ENCODE measurements around the gene PHETA1. TPM values are rescaled to one million over a fixed set of nuclear protein-coding genes. Genes with fewer than 3 reads are reported as not detected.
A peak's percentile ranks its signal among the peaks of the same experiment; 100 is the strongest.

The PHETA1 gene
- total and polyA plus RNA-seq, 10 of the 15 experiments (the other 5 are each of a cell fraction or from before 2014, with no cell fraction given), result 0.02 to 1.3 (median 0.51) TPM; not detected in 1

- TF ChIP-seq ZNF687 (IDR thresholded peaks at IDR 0.05) (peak; percentile 57; the same call in 1 of the 2 replicates), NRF1 (conservative IDR thresholded peaks at IDR 0.05; ENCODE audit: low read depth, low read length) (no peak), SREBF1 (IDR thresholded peaks at IDR 0.05; ENCODE audit: low read length) (no peak), BHLHE40 (IDR thresholded peaks at IDR 0.05; ENCODE audit: borderline replicate concordance in 1 of 2, low read depth in 2 of 2, low read length in 1 of 2) (no peak), E4F1 (IDR thresholded peaks at IDR 0.05; ENCODE audit: borderline replicate concordance, partially characterized antibody) (no peak), MYB (IDR thresholded peaks at IDR 0.05; ENCODE audit: borderline replicate concordance, low read depth, low read length) (no peak), ZZZ3 (IDR thresholded peaks at IDR 0.05; ENCODE audit: control insufficient read depth, insufficient read length, low read depth) (no peak), ZBTB4 (CRISPR knock-in tag; IDR thresholded peaks at IDR 0.05) (no peak), SMC3 (IDR thresholded peaks at IDR 0.05; ENCODE audit: borderline replicate concordance, low read length) (no peak), ZNF592 (IDR thresholded peaks at IDR 0.05) (no peak), BACH1 (IDR thresholded peaks at IDR 0.05; ENCODE audit: borderline replicate concordance) (peak; percentile 86), GATAD2B (conservative IDR thresholded peaks at IDR 0.05; ENCODE audit: low read depth) (peak; percentile 56; the same call in 1 of the 2 replicates)
Measured at GRCh38 chr12:111405859-111406473, 37.1 kb upstream of the PHETA1 start, which contains the start of gene SH2B3 (continued).

Measured in GM12878 (cell line).